Measurements from ENCODE around the gene OTOA.

GRCh38 chr16:21663889-21664647 is at the start of gene OTOA:
- TF ChIP-seq POLR2A (IDR thresholded peaks at IDR 0.05; ENCODE audit: low read length), result no peak
- TF ChIP-seq GATA1 (IDR thresholded peaks at IDR 0.05; ENCODE audit: low read depth, low read length), result no peak
